Activated CD4-positive, alpha-beta T cell treated with anti-CD3 and anti-CD28 coated beads, Interleukin-2, Interleukin-4, amounts not matched to agents 100 ng/mL and 50 ng/mL, durations not matched to agents 16 hours and 8 hours (primary cell): ENCODE results near the gene CAPZB.
A peak's percentile ranks its signal among the peaks of the same experiment; 100 is the strongest.

Experiments
- DNase-seq: peaks from one replicate; pipeline ENCODE4 v3.0.0-alpha.2; 2020; ENCODE audit warnings: low spot score

Gene CAPZB

GRCh38 chr1:19345391-19345790 is 139.9 kb downstream of the CAPZB start:
- DNase-seq = no peak

DNA sequence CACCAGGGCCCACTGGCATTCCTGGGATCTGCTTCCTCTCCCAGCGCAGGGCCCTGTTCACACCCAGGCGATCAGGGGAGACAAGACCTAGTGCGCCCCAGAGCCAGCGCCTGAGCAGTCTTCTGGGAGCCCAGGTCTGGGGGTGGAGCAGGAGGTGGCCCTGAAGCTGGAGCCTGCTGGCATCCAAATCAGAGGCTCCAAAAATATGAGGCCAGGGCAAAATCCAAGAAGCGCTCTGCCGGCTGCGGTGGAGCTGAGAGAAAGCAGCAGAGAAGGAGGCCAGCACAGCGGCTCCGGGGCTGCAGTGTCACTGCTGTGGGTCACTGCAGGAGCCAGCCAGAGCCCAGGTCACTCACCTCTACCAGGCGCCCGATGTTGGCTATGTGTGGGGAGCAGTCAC is 140.5 kb downstream of the CAPZB start:
- DNase-seq = no peak

DNA sequence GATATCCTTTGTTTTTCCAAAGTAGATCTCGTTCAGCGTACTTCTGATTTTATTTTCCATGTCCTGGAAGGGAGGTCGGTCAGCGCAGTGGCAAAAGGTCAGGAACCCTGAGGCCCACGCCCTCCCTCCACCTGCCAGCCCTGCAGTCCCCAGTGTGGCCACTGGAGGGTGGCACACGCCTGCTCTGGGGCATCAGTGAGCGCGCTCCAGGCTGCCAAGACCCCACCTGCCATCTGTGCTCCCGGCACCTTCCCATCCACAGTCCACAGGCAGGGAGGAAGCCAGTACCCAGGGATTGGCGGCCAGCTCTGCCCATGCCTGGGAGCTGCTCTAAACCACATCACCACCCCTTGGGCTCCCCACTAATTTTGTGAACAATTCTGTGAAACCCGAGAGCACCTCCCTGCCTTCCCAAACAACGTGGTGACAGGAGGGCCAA is 140.9 kb downstream of the CAPZB start:
- peak; percentile 40 for DNase-seq

- DNase-seq = no peak
These were observed 141.6 kb downstream of the CAPZB start for GRCh38 chr1:19343617-19344350.

DNA sequence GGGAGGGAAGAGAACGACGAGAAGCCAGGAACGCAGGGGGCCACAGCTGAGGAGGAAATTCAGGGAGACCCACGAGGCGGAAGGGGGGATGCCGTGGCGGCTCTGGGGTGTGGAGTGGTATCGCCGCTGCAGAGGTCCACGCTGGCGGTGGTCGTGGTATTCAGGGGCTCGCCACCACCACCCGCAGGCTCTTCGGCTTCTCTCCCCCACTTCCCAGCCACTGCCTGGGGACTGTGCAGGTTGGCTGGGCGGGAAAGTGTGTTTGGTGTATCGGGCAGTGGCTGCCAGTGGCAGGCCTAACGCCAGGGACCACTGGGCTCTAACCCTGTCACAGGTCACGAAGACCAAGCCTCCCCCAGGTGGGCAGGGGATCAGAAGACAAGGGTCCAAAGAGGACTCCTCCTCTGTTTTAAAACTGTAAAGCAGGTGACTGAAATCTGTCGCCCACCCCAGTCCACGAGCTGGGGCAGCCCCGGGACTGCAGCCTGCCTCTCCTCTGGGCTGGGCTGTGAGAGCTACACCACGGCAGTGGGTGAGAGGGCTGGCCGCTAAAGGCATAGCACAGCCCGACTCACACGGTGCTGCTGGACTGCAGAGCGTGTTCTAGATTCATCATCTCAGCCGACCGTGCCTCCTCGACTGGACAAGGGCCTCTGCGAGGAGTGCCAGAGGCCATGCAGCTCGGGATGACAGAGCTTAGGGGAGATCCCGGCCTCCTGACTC is 142.3 kb downstream of the CAPZB start:
- no peak for DNase-seq

DNA sequence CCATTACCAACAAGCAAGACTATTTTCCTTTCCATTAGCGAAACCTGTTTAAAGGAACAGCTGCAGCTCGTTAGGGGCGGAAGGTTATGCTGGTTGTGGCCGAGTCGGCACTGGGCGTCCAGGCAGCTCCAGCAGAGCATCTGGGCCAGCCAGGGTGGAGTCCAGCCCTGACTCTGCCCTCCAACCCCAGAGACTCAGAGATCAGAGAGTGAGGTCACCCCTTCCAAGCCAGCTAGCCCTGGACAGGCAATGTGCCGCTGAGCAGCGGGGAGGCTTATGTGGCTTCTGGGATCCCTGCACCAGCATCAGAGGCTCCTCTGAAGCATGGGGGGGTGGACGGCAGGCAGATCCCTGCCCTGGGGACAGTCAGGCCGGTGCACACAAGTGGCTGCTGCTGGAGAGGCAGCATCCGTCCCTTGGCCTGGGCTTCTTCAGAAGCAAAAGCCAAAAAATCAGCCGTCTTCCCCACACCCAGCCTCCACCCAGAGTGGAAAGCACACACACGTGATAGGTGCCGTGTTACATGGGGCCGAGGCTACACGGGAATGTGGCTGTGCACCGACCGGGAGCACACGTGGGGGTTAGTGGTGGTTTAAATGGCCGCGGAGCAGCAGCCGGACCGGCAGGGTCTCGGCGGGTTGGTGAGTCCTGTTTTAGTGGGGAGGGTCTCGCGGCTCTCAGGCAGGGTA is 143.1 kb downstream of the CAPZB start:
- DNase-seq = no peak

DNA sequence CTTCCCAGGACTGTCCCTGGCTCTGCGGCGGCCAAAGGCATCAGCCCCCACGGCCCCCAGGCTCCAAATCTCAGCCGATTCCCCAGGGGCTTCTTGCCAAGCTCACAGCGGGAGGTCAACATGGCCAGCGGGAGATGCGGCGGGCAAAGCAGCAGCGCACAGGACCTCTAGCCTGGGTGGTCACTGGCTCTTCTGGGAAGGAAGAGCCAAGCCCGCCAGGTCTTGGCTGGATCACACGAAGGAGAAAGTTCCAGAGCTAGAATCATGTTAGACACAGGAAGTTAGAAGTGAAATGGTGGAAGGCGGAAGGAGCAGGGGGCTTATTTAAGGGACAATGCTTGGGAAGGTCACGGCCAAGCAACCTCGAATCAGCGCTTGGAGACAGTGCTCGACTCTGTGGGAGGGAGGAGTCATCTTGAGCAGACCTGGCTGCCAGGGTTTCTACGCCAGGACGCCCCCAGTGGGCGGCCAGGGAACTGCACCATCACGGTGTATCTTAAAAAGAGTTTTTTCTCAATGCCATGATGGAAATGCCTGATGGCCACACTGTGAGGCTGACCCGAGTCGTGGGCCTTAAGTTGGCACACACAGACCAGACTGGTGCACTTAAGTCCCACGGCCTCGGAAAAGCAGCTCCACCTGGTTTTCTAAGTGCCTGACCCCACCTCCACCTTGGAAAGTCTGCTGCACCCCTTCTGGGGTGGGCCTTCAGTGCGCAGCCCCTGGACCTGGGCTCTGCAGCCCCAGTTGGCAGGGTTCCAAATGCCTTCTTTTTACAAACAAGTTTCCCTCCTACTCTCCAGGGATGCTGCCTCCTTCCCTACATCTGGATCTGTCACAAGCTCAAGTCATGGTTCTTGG is 143.9 kb downstream of the CAPZB start:
- peak; percentile 78 for DNase-seq

GRCh38 chr1:19340387-19340937 is 144.9 kb downstream of the CAPZB start:
- DNase-seq = no peak

DNA sequence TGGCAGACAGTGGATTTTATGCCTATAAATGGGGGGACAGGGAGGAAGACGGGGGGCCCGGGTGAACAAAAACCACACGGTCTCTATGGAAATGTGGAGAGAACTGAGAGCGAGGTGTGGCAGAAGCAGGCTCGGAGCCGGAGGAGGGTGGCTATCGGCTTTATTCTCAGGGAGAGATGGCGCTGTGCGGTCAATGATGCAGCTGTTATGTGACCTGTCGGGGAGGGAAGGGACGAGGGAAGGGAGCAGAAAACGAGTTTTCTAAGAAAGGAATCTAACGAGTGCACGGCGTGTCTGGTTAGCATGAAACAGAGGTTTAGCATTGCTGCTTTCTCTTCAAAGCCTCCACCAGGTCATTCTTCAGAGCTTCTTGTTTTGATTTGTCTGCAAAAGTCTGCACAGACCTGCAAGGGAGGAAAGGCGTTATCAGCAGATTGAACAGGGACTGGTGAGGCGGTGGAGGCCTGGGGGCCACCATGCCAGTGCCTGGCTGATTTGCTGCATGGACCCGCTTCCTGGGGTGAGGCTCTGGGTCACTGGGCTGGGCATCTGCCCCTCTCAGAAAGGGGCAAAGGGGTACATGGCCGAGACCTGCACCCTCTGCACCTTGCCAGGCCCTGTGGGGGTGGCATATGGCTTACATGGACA is 146.0 kb downstream of the CAPZB start:
- DNase-seq = no peak

DNA sequence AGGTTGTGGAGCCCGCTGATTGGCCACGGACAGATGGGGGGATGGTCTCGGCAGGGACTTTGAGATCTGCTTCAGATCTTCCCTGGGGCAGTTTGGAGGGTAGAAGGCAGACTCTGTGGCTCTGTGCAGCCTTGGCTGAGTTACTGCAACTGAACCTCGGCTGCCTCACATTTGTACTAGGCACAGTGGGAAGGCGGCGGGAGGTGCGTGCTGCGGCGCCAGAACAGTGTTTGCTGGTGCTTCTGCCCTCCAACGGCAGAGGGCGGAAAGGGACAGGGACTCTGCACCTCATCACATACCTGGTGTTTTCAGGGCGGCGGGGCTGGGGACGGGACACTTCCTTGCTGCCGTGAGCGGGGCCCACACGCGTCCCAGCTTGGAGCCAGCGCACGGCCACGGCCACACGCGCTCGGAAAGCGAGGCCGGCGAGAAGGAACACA is 147.0 kb downstream of the CAPZB start:
- DNase-seq = no peak

GRCh38 chr1:19337289-19337688 is 148.1 kb downstream of the CAPZB start:
- no peak for DNase-seq

- peak; percentile 38 for DNase-seq
These were observed 148.8 kb downstream of the CAPZB start for GRCh38 chr1:19336543-19336942.

DNA sequence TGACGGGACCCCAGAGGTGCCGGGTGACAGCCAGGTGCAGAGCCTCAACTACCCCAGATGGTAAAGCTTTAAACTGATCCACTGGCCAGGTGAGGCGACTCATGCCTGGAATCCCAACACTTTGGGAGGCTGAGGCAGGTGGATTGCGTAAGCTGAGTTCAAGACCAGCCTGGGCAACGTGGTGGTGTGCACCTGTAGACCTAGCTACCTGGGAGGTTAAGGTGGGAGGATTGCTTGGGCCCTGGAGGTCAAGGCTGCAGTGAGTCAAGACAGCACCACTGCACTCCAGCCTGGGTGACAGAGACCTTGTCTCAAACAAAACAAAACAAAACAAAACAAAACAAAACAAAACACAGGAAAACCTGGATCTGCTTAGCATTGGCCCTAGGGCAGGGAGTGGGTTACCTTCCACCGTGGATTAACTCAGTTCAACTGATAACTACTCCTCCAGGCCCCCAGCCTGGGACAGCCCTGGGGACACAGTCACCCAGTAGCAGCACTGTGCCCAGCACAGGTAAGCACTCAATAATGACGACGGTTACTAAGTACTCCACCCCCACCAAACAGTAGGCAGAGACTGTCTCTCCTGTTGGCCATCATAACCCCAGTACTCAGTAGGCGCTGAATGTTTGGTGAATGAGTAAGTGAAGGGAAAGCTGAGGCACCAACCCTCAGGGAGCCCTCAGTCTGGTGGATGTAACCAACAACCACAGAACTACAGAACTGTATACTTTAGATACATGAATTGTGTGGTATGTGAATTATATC is 151.6 kb downstream of the CAPZB start:
- DNase-seq = no peak

- no peak for DNase-seq
These were observed 152.5 kb downstream of the CAPZB start for GRCh38 chr1:19332832-19333231.

DNA sequence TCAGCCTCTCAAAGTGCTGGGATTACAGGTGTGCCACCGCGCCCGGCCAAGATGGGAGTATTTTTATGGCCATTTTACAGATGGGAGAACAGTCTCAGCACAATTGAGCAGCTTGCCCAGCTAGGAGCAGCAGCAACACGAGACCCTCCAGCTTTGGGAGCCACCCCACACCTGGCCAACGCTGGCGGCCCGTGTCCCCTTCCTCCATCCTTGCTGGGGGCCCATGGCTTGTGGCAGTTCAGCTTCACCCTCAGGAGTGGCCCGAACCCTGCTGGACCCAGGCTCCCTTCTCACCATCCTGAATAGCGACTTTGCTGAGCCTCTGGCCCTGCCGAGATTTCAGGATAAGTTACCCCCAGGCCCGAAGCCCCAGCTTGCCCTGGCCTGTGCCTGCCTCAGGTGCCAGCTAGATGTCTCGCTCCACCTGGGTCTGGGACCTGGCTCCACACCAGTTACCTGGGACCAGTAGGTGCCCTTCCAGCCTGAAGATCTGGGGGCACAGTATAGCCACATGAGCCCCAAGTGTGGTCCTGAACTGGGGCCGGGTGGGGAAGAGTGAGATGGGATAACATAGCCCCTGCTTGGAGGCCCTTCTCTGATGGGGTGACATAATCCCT is 154.0 kb downstream of the CAPZB start:
- DNase-seq = no peak

GRCh38 chr1:19330449-19331135 is 154.7 kb downstream of the CAPZB start:
- DNase-seq = no peak

GRCh38 chr1:19329611-19330010 is 155.7 kb downstream of the CAPZB start:
- no peak for DNase-seq

GRCh38 chr1:19329188-19329587 is 156.2 kb downstream of the CAPZB start:
- DNase-seq = no peak

GRCh38 chr1:19328486-19328885 is 156.9 kb downstream of the CAPZB start:
- no peak for DNase-seq
